ENCODE measurements around the gene LRP3. TPM values are rescaled to one million over a fixed set of nuclear protein-coding genes. Genes with fewer than 3 reads are reported as not detected.

LRP3 gene
- polyA plus RNA-seq, 1 of the 3 experiments (the other 2 are of a cell fraction), result 8.2 TPM

DNA sequence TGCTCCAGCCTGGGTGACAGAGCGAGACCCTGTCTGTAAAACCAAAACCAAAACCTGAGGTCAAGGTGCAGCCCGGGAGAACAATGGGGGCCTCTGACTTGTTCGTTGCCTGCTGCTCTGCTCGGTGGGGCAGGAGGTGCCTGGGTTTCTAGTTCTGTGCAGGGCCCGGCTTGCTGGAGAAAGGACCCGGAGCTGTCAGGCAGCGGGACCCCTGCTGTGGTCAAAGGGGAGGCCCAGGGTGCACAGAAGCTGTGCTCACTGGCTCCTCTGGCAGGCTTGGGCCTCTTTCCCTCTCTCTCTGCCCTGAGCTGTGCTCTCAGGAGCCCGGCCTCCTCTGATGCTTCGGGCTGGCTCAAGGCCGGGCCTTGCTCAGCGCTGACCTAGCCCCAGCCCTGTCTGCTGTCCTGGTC, 3.5 kb downstream of the LRP3 start:
- Histone ChIP-seq H3K4me2 (no peak overlapping the region), H3F3A (replicated peaks; ENCODE audit: insufficient read depth) (no peaks in the 10 kb centered on the region), H3K9me3 (no peaks in the 10 kb centered on the region), H3K4me1 (ENCODE audit: control insufficient read depth in 1 of 2, insufficient read depth in 2 of 2, low read depth in 1 of 2, low read length in 1 of 2) (peaks cover 0 to 13% of the 10 kb centered on the region in 2 experiments; a peak in 1 of 4 replicates), H3K79me2 (ENCODE audit: insufficient read depth) (no peaks in the 10 kb centered on the region), H3K27me3 (ENCODE audit: insufficient read depth) (no peaks in the 10 kb centered on the region), H3K9ac (no peak overlapping the region), H3K4me3 (ENCODE audit: low read depth in 2 of 2, low read length in 1 of 2) (no peak overlapping the region), H2AFZ (ENCODE audit: low read depth) (no peak overlapping the region), H3K9me2 (no peaks in the 10 kb centered on the region), H3K27ac (ENCODE audit: low read depth in 2 of 2, low read length in 1 of 2) (no peak overlapping the region), H3K36me3 (replicated peaks in 1 of 2; ENCODE audit: control insufficient read depth in 1 of 2, insufficient read depth in 2 of 2, low read length in 1 of 2) (peaks cover 0 to 3% of the 10 kb centered on the region in 2 experiments), H4K20me1 (ENCODE audit: insufficient read depth) (0 out of 2 replicates have a peak, but pooled peaks cover 5% of the 10 kb centered on the region)
- WGBS (ENCODE audit: low lambda C conversion rate), result 92% methylated on average over 11 of the region's 11 CpGs
- peak; percentile 6 for DNase-seq
- CTCF ChIA-PET, result interaction anchor here (1.0 to 6.5 kb wide), 6 partner anchors 11 to 222 kb away, joined by 3 to 44 read pairs (median 6); no protein-coding TSS in a partner anchor
- TF ChIP-seq, protein P1, sequence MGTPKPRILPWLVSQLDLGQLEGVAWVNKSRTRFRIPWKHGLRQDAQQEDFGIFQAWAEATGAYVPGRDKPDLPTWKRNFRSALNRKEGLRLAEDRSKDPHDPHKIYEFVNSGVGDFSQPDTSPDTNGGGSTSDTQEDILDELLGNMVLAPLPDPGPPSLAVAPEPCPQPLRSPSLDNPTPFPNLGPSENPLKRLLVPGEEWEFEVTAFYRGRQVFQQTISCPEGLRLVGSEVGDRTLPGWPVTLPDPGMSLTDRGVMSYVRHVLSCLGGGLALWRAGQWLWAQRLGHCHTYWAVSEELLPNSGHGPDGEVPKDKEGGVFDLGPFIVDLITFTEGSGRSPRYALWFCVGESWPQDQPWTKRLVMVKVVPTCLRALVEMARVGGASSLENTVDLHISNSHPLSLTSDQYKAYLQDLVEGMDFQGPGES (IDR thresholded peaks at IDR 0.05; ENCODE audit: low read depth, low read length), result no peak
- TF ChIP-seq, protein P2, sequence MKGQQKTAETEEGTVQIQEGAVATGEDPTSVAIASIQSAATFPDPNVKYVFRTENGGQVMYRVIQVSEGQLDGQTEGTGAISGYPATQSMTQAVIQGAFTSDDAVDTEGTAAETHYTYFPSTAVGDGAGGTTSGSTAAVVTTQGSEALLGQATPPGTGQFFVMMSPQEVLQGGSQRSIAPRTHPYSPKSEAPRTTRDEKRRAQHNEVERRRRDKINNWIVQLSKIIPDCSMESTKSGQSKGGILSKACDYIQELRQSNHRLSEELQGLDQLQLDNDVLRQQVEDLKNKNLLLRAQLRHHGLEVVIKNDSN (IDR thresholded peaks at IDR 0.05; ENCODE audit: borderline replicate concordance, low read depth), result no peak
- POLR2A ChIA-PET, result interaction anchor here (0.6 kb wide), 1 partner anchor 74 kb away, joined by 4 read pairs; no protein-coding TSS in a partner anchor

DNA sequence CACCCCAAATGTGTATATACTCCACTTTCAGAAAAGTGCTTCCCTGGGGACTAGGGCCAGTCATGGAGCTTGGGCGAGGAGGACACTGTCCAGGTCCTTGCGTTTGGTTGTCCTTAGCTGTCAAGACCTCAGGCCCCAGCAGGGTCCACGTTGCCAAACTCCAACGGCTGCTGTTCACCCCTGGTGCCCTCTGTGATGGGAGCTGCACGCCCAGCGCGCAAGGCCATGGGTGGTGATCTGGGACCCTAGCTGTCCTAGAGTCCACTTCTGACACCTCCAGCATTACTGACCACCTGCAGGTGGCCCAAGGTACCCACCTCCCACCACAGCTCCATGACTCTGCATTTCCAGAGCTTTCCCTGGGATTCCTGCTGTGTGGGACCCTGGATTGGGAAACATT, 4.0 kb downstream of the LRP3 start:
- no peaks in the 10 kb centered on the region for H3K9me3 ChIP-seq
- no peak overlapping the region for H3K27ac ChIP-seq (ENCODE audit: low read depth in 2 of 2, low read length in 1 of 2)
- peaks cover 0 to 3% of the 10 kb centered on the region in 2 experiments for H3K36me3 ChIP-seq (replicated peaks in 1 of 2; ENCODE audit: control insufficient read depth in 1 of 2, insufficient read depth in 2 of 2, low read length in 1 of 2)
- 0 out of 2 replicates have a peak, but pooled peaks cover 5% of the 10 kb centered on the region for H4K20me1 ChIP-seq (ENCODE audit: insufficient read depth)
- H3K9ac ChIP-seq, result no peak overlapping the region
- no peak overlapping the region for H2AFZ ChIP-seq (ENCODE audit: low read depth)
- 100% methylated on average over 6 of the region's 7 CpGs for WGBS (ENCODE audit: low lambda C conversion rate)
- H3K27me3 ChIP-seq (ENCODE audit: insufficient read depth), result no peaks in the 10 kb centered on the region
- DNase-seq, result peak; percentile 8
- H3K4me1 ChIP-seq (ENCODE audit: control insufficient read depth in 1 of 2, insufficient read depth in 2 of 2, low read depth in 1 of 2, low read length in 1 of 2), result peaks cover 0 to 13% of the 10 kb centered on the region in 2 experiments; a peak in 1 of 4 replicates
- no peak overlapping the region for H3K4me2 ChIP-seq
- H3K79me2 ChIP-seq (ENCODE audit: insufficient read depth), result no peaks in the 10 kb centered on the region
- no peaks in the 10 kb centered on the region for H3K9me2 ChIP-seq
- POLR2A ChIA-PET, result interaction anchor here (0.6 to 0.8 kb wide), 2 partner anchors 75 to 106 kb away, joined by 3 to 4 read pairs; no protein-coding TSS in a partner anchor
- CTCF ChIA-PET, result interaction anchor here (1.0 to 6.5 kb wide), 5 partner anchors 11 to 222 kb away, joined by 3 to 44 read pairs (median 5); no protein-coding TSS in a partner anchor
- H3K4me3 ChIP-seq (ENCODE audit: low read depth in 2 of 2, low read length in 1 of 2), result no peak overlapping the region
- no peaks in the 10 kb centered on the region for H3F3A ChIP-seq (replicated peaks; ENCODE audit: insufficient read depth)
- TF ChIP-seq RXRA (IDR thresholded peaks at IDR 0.05; ENCODE audit: borderline replicate concordance, low read depth) (no peak), FOSL2 (IDR thresholded peaks at IDR 0.05; ENCODE audit: borderline replicate concordance, low read depth) (no peak), GABPA (IDR thresholded peaks at IDR 0.05; ENCODE audit: low read depth) (no peak), MEF2A (IDR thresholded peaks at IDR 0.05; ENCODE audit: borderline replicate concordance, low read depth) (no peak), NFIC (IDR thresholded peaks at IDR 0.05; ENCODE audit: borderline replicate concordance) (no peak), FOXJ3 (CRISPR knock-in tag; IDR thresholded peaks at IDR 0.05) (no peak), TAF1 (IDR thresholded peaks at IDR 0.05; ENCODE audit: borderline replicate concordance, low read depth, low read length) (no peak), RAD21 (IDR thresholded peaks at IDR 0.05; ENCODE audit: low read length) (no peak), TEAD4 (IDR thresholded peaks at IDR 0.05; ENCODE audit: borderline replicate concordance, insufficient read depth) (no peak), NRF1 (IDR thresholded peaks at IDR 0.05; ENCODE audit: low read depth, low read length) (no peak), MXI1 (IDR thresholded peaks at IDR 0.05; ENCODE audit: low read depth, low read length) (no peak), JUND (IDR thresholded peaks at IDR 0.05) (no peak), SMC3 (IDR thresholded peaks at IDR 0.05; ENCODE audit: low read depth, low read length) (no peak), RFX5 (IDR thresholded peaks at IDR 0.05; ENCODE audit: low read length) (no peak)
- TF ChIP-seq, protein P3, sequence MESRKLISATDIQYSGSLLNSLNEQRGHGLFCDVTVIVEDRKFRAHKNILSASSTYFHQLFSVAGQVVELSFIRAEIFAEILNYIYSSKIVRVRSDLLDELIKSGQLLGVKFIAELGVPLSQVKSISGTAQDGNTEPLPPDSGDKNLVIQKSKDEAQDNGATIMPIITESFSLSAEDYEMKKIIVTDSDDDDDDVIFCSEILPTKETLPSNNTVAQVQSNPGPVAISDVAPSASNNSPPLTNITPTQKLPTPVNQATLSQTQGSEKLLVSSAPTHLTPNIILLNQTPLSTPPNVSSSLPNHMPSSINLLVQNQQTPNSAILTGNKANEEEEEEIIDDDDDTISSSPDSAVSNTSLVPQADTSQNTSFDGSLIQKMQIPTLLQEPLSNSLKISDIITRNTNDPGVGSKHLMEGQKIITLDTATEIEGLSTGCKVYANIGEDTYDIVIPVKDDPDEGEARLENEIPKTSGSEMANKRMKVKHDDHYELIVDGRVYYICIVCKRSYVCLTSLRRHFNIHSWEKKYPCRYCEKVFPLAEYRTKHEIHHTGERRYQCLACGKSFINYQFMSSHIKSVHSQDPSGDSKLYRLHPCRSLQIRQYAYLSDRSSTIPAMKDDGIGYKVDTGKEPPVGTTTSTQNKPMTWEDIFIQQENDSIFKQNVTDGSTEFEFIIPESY (IDR thresholded peaks at IDR 0.05; ENCODE audit: borderline replicate concordance, low read depth), result no peak
- TF ChIP-seq, protein P1 (IDR thresholded peaks at IDR 0.05; ENCODE audit: low read depth, low read length), result no peak
- TF ChIP-seq, protein P4, sequence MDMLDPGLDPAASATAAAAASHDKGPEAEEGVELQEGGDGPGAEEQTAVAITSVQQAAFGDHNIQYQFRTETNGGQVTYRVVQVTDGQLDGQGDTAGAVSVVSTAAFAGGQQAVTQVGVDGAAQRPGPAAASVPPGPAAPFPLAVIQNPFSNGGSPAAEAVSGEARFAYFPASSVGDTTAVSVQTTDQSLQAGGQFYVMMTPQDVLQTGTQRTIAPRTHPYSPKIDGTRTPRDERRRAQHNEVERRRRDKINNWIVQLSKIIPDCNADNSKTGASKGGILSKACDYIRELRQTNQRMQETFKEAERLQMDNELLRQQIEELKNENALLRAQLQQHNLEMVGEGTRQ (IDR thresholded peaks at IDR 0.05; ENCODE audit: borderline replicate concordance, low read depth, low read length), result no peak
- TF ChIP-seq, protein P5, sequence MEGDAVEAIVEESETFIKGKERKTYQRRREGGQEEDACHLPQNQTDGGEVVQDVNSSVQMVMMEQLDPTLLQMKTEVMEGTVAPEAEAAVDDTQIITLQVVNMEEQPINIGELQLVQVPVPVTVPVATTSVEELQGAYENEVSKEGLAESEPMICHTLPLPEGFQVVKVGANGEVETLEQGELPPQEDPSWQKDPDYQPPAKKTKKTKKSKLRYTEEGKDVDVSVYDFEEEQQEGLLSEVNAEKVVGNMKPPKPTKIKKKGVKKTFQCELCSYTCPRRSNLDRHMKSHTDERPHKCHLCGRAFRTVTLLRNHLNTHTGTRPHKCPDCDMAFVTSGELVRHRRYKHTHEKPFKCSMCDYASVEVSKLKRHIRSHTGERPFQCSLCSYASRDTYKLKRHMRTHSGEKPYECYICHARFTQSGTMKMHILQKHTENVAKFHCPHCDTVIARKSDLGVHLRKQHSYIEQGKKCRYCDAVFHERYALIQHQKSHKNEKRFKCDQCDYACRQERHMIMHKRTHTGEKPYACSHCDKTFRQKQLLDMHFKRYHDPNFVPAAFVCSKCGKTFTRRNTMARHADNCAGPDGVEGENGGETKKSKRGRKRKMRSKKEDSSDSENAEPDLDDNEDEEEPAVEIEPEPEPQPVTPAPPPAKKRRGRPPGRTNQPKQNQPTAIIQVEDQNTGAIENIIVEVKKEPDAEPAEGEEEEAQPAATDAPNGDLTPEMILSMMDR (IDR thresholded peaks at IDR 0.05), result no peak

All from SK-N-SH (cell line).